IPS-NIHi11 (cell line): ENCODE data around the gene ELP4.
A peak's percentile ranks its signal among the peaks of the same experiment; 100 is the strongest.
"Not testable (repeated sequence)": the region's sequence is repeated elsewhere in the genome, so short reads cannot be mapped to it uniquely, and the experiment has no call there.

Experiments
- DNase-seq: peaks from one replicate; pipeline ENCODE4 v3.0.0; 2012; ENCODE audit warnings: mixed read lengths, low spot score

The ELP4 gene, protein sequence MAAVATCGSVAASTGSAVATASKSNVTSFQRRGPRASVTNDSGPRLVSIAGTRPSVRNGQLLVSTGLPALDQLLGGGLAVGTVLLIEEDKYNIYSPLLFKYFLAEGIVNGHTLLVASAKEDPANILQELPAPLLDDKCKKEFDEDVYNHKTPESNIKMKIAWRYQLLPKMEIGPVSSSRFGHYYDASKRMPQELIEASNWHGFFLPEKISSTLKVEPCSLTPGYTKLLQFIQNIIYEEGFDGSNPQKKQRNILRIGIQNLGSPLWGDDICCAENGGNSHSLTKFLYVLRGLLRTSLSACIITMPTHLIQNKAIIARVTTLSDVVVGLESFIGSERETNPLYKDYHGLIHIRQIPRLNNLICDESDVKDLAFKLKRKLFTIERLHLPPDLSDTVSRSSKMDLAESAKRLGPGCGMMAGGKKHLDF

DNA sequence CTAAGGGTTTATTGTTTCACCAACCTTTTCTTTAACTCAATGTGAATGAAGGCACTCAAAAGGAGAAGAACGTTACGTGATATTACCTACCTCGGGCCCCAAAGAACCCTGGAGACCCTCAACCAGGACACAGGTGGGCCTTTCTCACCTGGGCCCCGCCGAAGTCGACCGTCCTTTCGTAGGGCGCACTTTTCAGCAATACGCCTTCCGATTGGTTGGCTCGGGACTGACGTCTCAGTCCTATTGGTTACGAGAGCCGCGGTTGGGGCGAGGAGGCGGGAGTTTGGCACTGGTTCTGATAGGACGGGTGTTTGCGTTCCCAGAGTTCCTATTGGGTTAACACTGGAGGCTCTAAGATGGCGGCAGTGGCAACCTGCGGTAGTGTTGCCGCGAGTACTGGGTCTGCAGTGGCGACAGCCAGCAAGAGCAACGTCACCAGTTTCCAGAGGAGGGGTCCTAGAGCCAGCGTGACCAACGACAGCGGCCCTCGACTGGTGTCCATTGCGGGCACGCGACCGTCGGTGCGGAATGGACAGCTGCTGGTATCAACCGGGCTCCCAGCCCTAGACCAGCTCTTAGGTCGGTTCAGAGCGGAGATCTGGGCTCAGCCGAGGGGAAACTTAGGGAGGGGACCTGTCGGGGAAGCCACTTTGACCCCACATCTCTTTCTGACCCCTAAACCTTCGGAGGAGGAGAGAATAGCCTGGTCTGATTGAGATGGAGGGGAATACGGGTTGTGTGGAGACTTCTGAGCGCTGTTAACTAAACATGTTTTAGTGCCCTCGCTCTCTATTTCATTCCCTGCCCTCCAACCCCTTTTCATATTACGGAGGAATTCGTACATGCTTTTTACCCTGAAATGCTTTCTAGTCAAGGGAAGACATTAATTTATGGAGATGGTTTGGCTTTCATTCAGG, at the start of gene ELP4, which contains the start of gene IMMP1L:
Gene ELP4 (plus strand): TSS at position 339 of the 917 bp plus-strand sequence. CDS start 18 bp downstream, at position 357.
Gene IMMP1L (minus strand): TSS at position 194 of the 917 bp plus-strand sequence. CDS start 46,346 bp downstream, outside the sequence.
- DNase-seq: peak; percentile 97

DNA sequence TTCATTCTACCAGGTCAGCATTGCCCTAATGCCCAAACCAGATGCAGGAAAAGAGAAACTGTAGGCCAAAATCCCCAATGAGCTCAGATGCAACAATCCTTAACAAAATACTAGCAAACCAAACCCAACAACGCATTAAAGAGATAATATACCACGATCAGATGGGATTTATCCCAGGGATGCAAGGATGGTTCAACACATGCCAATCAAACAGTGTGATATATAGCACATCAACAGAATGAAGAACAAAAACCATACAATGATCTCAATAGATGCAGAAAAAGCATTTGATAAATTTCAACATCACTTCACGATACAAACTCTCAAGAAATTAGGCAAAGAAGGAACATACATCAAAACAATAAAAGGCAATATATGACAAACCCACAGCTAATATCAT, 45.1 kb upstream of the ELP4 start:
- no peak for DNase-seq

GRCh38 chr11:31474083-31474482, 35.5 kb upstream of the ELP4 start:
- no peak for DNase-seq

DNA sequence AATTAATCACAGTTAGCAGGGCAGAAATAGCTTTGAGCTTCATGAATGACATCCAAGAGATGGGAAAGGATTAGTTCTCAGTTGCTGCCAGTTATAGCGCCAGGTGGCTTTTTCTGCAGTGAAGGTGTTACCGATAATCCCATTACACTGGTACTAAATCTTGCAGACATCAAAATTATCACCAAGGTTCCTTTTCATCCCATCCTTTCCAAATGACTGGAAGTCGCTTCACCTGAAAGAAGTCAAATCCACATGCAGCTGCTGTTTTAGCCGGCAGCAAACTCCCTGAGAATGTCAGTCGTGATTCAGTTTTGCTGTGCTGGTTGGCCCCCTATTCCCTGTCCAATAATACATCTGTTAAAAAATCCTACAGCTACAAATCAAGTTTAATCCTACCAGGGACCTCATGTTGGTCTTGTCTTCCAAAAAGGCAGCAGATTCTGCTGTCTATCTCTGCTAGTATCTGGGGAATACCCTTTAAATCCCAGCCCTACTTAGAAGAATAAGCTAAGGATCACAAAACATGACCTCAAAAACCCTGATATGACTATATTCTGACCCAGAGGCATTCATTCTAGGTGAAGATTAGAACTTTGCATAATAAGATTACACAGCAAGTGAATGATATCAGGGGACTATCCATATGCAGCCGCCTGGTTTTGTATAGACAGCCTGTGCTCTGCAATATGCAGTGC, 31.9 kb upstream of the ELP4 start:
- no peak for DNase-seq

- DNase-seq: no peak
Observed at GRCh38 chr11:31478223-31478590, 31.4 kb upstream of the ELP4 start.

- no peak for DNase-seq
Observed at GRCh38 chr11:31479066-31479465, 30.5 kb upstream of the ELP4 start.

DNA sequence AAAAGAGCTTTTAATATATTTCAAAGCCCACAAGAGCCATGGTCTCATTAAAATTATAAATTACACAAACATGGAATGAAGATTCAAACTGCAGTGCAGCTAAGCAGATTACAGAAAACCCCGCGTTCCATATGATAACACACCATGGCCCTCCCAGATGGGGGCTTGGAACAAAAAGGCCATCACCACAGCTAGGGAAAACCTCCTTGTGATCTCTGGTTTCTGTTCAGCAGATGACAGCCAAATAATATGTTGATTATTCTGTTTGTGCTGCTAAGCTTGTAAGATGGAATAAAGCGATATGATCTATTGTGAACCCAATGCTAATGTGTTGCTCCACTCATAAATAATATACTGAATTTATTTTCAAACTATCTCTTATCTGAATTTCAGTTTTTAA, 28.6 kb upstream of the ELP4 start:
- no peak for DNase-seq

- no peak for DNase-seq
Observed at GRCh38 chr11:31484497-31484896, 25.1 kb upstream of the ELP4 start.

DNA sequence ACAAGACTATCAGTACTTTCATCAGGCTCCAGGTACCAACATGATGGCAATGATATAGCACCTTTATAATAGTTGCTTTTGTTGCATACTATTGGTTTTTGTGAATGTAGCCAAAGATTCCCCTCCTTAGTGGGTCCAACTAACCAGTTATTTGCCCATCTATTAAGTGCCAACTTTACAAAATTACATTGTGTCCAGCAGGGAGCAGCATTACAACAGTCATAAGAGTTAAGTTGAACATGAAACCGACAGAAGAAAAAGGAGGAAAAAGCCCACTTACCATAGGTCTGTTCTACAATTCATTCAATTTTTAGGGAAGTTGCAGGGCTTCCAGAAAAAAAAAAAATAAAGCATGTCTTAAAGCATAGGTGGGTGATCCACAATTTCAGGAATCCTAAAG, 21.7 kb upstream of the ELP4 start:
- peak; percentile 13 for DNase-seq

DNA sequence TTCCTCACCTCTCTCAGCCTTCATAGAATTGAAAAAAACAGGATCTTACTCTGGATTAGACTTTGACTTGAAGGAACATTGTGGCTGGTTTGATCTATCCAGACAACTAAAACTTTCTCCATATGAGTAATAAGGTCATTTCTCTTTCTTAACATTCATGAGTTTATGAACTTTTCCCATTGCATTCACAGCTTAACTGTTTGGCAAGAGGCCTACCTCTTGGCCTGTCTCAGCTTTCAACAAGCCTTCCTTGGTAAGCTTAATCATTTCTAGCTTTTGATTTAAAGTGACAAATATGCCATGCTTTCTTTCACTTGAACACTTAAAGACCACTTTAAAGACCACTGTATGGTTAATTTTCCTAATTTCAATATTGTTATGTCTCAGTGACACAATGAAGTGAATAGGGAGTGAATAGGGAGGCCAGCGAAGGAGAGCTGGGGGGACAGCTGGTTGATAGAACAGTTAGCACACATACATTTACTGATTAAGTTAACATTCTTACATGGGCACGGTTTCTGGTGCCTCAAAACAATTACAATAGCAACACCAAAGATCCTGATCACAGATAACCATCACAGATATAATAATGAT, 17.1 kb upstream of the ELP4 start:
- DNase-seq: no peak

DNA sequence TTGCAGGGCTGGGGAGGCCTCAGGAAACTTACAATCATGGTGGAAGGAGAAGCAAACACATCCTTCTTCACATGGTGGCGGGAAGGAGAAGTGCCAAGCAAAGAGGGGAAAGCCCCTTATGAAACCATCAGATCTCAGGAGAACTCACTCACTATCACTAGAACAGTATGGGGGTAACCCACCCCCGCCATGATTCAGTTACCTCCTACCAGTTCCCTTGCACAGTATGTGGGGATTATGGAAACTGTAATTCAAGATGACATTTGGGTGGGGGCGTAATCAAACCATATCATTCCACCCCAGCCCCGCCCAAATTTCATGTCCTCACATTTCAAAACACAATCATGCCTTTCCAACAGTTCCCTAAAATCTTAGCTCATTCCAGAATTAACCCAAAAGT, 16.3 kb upstream of the ELP4 start:
- DNase-seq: no peak

GRCh38 chr11:31493762-31494161, 15.8 kb upstream of the ELP4 start:
- not testable (repeated sequence) for DNase-seq

GRCh38 chr11:31499576-31500178, 9.9 kb upstream of the ELP4 start:
- no peak for DNase-seq

DNA sequence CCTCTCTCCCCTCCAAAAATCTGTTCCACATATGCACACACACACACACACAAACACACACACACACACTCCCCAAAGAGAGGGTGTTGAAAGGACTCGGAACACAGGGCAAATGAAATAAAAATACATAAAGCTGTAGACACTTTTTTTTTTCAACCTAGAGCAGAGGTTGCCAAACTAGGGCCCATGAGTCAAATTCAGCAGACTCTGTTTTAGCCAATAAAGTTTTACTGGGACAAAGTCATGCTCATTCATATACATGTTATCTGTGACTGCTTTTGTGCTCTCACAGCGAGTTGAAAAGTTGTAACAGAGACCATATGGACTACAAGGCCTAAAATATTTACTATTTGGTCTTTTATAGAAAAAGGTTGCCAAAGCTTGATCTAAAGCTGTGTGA, 9.0 kb upstream of the ELP4 start:
- DNase-seq: no peak

DNA sequence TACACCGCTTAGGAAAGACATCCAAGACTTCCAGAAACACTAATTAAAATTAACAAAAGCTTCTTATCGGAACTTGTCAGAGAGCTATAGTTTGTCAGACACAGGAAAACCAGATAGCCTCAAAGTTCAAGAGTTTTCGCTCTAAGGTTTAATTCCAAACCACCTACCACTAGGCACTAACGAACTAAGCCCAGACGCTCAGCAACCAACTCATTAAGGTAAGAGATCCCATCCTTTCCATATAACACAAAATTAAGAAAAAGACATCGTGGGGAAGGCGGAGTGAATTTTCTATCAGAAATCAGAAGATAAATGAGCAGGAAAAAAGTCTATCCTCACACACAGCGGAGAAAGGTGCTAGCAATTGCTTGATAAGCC, 527 bp upstream of the ELP4 start:
- DNase-seq: no peak

GRCh38 chr11:31512117-31512516, 2.5 kb downstream of the ELP4 start:
- DNase-seq: no peak

GRCh38 chr11:31521497-31522150, 12.1 kb downstream of the ELP4 start:
- no peak for DNase-seq

DNA sequence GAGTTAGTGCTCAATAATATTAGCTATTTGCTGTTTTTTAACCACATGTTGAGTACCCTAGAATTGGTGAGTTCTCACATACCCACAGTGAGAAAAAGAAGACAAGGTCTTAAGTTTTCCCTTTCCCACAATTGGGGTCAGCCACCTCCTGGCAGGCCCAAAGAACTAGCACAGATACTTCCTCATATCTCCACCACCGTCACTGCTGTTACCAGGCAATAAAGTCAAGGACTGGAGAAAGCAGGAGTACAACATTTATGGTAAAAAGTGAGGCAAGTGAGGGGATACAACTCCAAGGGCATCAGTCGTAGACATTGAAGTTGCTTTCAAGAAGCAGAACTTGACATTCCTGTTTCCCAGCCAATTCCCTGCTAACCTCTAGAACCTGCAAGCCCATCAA, 19.6 kb downstream of the ELP4 start:
- DNase-seq: no peak

- no peak for DNase-seq
Observed at GRCh38 chr11:31529701-31530100, 20.1 kb downstream of the ELP4 start.

- DNase-seq: no peak
Observed at GRCh38 chr11:31531293-31531692, 21.7 kb downstream of the ELP4 start.

GRCh38 chr11:31535479-31535878, 25.9 kb downstream of the ELP4 start:
- DNase-seq: no peak
